Fibroblast of villous mesenchyme (primary cell): ENCODE results near the gene A3GALT2. TPM values are rescaled to one million over a fixed set of nuclear protein-coding genes. Genes with fewer than 3 reads are reported as not detected.

Experiments
- DNase-seq: peaks from one replicate; pipeline ENCODE4 v3.0.0-alpha.2; 2010; ENCODE audit warnings: low read depth
- H3K4me3 ChIP-seq: 2 replicates; pipeline ENCODE4 v1.5.1; 2011; ENCODE audit warnings: low read depth, mild to moderate bottlenecking, low read length
- total RNA-seq: library from RNA; depleted of rRNA; stranded (reverse); fragments of >200 nt; gene quantifications from 2 replicates; pipeline ENCODE4 v1.2.3, GENCODE V29; 2012
- TF ChIP-seq, protein P1 (sequence below): IDR thresholded peaks from 2 replicates; pipeline ENCODE4 v1.5.1; 2012; ENCODE audit warnings: low read depth, mild to moderate bottlenecking, low read length; ENCODE audit not compliant: insufficient read depth

Gene A3GALT2
- total RNA-seq, 1 donor, result not detected

DNA sequence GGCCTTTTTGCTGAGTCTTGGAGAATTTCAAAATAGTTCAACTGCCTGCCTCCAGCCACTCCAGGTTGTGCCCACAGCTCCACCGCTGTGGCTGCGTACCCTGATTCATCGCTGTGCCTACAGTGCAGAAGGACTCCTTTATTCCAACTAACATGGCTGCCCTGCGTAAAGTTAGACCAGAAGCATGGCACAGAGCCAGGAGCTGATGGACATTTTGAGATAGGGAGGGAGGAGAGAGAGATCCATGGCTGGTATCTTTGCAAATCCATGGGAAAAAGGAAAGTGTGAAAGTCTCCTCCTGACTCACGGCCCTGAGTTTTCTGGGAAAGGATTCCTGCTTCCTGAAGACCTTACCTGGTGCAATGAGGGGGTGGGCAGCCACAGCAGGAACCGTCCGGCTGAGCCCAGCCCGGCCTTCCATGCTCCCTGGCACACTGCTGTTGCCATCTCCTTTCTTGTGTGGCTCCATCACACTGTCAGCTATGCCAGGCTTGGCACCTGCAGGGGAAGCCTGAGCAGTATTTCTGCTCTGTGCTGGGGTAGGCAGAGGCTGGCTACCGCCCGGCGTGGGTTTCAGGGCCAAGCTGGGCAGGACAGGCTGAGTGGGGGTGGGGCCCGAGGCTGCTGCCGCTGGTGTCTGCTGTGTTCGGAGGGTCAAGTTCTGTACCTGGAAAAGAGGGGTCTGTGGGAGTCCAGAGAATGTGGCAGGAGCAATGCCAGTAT lies 46.0 kb upstream of the A3GALT2 start:
- TF ChIP-seq, protein P1, sequence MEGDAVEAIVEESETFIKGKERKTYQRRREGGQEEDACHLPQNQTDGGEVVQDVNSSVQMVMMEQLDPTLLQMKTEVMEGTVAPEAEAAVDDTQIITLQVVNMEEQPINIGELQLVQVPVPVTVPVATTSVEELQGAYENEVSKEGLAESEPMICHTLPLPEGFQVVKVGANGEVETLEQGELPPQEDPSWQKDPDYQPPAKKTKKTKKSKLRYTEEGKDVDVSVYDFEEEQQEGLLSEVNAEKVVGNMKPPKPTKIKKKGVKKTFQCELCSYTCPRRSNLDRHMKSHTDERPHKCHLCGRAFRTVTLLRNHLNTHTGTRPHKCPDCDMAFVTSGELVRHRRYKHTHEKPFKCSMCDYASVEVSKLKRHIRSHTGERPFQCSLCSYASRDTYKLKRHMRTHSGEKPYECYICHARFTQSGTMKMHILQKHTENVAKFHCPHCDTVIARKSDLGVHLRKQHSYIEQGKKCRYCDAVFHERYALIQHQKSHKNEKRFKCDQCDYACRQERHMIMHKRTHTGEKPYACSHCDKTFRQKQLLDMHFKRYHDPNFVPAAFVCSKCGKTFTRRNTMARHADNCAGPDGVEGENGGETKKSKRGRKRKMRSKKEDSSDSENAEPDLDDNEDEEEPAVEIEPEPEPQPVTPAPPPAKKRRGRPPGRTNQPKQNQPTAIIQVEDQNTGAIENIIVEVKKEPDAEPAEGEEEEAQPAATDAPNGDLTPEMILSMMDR, result no peak
- DNase-seq, result no peak

DNA sequence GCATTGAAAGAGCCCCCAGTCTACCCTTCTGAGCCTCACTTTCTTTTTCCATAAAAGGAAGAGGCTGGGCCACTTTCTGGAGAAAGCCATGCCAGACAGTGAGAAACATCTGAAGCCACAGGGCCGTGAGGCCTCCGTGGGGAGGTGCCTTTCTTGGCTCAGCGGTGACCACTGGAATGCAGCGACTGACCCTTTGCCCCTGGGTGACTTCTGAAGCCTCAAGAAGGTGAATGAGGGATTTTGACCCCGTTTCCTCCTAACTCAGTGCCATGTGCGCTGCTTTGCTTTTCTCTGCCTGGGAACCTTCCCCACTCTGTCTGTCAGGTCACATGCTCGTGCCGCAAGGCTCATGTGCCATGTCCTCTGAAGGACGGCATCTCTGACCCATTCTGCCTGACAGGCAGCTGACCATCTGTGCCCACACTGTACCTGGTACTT lies 44.7 kb upstream of the A3GALT2 start:
- H3K4me3 ChIP-seq, result no peak overlapping the region
- peak; percentile 94 for DNase-seq
- TF ChIP-seq, protein P1, result no peak

More for the DNA sequence above, 46.0 kb upstream of the A3GALT2 start:
- H3K4me3 ChIP-seq, result no peak overlapping the region

DNA sequence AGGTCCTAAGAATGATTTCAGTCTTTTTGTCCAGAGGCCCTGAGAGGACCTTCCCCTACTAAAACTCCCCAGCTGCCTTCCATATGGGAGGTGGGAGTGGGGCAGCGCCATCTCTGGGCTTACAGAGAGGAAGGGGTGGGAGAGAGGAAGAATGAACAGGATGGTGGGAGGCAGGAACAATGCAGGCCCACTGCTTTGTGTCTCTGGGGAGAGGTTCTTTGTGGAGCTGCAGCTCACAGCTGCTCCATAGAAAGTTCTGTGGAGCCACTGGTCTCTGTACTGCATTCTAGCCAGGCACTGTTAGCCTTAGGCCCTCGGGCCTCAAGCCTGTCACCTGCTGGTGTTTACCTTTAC lies 43.6 kb upstream of the A3GALT2 start:
- H3K4me3 ChIP-seq, result no peak overlapping the region
- TF ChIP-seq, protein P1, result no peak
- DNase-seq, result no peak

DNA sequence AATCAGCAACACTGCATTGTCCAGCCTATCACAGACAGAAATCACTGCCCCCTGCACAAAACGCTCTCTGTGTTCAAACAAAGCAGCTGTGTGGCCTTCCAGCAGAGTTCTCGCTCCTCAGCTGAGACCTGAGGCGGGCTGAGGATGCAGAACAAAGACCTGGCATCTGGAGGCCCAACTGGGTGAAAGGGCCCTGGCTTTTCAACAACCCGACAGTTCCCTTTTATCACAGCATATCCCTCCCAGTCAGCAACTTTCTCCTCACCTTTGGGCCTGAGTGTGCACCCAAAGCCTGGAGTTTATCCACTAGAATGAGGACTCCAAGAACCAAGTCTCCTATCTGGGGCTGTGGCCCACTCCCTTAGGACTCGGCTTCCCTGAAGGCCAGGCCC lies 42.6 kb upstream of the A3GALT2 start:
- TF ChIP-seq, protein P1, result no peak
- H3K4me3 ChIP-seq, result no peak overlapping the region
- DNase-seq, result no peak

DNA sequence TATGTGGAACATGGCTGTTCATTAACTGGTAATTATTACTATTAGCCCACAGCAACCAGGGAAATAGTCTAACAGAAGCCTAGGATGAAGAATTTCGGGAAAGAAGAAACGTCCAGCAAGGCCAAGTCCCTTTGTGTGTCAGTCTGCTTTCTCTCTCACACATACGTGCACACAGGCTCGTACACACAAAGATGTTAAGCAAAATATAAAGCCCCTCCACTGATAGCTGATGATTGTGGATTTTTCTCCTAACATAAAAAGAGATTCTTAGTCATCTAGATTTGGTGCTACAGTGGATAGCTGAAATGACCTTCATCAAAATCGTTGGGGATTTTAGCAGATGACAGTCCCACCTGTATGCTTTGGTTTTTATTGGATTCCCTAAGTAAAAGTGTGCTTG lies 42.1 kb upstream of the A3GALT2 start:
- H3K4me3 ChIP-seq, result no peak overlapping the region
- TF ChIP-seq, protein P1, result no peak
- DNase-seq, result no peak

DNA sequence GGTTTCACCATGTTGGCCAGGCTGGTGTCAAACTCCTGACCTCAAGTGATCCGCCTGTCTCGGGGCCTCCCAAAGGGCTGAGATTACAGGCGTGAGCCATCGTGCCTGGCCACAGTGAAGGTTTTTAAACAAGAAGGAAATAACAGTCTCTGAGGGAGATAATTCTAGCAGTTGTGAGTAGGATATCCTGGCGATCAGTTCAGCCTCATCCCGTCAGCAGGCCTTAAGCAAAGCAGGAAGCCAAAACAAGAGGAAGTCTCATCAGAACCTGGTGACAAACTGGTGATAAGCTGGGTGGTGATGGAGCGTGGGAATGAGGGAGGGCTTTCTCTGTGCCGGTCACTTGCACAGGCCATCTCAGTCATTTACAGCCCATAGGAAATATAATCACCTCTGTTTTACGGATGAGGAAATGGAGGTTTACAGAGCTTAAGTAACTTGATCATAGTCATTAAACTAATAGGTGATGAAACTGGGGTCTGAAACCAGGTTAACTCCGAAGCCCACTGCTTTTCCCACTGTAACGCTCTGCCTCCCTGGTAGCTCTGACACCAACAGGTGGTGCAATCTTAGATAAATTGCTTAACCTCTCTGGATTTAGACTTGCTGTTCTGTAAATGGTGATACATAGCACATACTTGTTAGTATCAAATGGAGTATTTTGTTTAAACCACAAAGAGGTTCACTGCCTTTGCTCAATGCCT lies 40.8 kb upstream of the A3GALT2 start:
- peak; percentile 75 for DNase-seq
- no peak overlapping the region for H3K4me3 ChIP-seq
- TF ChIP-seq, protein P1, result no peak

DNA sequence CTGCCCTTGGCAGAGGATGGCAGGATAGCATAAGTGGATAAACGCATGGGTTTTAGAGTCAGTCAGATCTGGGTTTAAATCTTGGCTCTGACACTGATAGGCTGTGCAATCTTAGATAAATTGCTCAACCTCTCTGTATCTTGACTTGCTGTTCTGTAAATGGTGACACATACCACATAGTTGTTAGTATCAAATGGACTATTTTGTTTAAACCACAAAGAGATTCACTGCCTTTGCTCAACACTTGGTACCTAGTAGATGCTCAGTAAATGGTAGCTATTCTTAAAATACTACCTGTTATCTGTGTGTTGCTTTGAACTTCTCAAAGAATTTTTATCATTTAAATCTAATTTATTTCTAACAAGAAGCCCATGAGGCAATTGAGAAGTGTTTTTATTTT lies 39.5 kb upstream of the A3GALT2 start:
- no peak overlapping the region for H3K4me3 ChIP-seq
- no peak for DNase-seq
- TF ChIP-seq, protein P1, result no peak
